ENCODE data around the gene STIMATE.

STIMATE gene

DNA sequence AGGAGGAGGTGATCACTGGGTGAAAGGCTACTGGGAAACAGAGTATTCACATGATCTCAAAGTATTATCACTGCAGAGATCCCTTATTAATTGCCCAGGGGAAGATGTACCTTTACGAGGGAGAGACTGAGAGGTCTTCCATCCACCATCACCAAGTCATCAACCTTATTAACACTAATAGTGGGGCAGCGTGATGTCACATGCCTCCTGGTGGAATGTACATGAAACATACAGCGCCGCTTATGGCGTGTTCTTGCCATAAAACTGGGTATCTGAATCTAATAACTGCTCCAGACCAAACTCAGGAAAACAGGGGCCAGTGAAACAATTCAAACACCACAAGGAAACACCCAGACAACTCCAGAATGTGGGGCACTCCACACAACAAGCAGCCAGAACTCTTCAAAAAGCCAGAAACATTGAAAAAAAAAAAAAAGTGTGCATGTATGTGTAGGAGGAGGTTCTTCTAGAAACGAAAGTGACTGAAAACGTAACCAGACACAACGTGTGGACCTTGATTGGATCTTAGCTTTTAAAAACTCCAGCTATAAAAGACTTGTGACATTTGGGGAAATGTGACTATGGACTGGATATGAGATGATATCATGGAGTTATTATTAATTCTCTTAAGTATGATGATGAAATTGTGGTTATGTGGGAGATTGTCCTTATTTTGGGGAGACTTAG is 4.6 kb downstream of the STIMATE start:
- DNase-seq, result peak; percentile 38 to 83

DNA sequence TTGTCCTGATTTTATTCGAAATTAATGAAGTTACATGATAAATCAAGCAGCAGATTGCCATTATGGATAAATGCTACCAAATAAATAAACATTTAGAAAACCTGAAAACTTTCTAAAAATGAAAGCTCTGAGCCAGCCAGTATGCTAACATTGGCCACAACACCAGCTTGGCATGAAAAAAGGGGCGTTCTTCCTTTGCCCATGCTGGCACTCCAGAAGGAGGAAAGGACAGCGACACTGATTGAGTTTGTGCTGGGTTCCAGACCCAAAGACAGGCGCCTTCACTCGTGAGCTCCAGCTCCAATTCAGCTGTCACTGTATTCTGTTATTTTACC is 5.1 kb downstream of the STIMATE start:
- no peak for DNase-seq

GRCh38 chr3:52891615-52892081 is 5.7 kb downstream of the STIMATE start:
- peak; percentile 33 to 52 for DNase-seq

DNA sequence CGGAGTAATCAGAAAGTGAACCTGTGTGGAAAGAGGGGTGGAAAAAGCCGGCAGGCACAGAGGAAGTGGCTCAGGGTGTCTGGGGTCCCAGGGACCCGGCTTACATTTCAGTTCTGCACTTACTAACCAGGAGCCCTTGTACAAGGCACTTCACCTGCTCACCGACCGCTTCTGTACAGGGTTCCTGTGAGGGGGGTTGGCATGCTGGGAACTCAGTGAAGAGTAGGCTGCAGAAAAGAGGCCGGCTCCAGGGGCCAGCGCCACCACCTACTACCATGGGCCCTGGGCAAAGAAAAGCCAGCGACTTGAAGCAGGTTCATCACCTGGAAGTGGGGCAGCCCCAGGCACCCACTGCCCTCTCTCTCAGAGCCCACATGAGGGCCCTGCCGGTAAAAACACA is 6.2 kb downstream of the STIMATE start:
- no peak for DNase-seq

DNA sequence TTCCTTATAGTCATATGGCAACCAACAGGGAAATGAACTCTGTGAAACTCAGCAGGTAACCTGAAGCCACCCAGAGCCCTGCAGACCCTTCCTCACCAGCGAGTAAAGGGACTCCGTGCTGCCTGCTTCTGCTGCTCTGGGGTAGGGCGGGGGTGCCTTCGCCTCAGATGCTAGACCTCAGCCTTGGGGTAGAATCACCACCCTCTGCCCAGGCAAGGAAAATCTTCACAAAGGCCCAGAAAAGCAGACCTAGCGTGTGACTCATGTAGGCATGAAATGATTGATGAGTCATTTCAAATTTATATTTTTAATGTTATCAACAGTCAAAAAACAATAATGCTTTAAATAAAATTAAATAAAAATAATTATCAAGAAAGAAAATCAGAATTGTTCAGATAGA is 6.6 kb downstream of the STIMATE start:
- DNase-seq, result no peak

DNA sequence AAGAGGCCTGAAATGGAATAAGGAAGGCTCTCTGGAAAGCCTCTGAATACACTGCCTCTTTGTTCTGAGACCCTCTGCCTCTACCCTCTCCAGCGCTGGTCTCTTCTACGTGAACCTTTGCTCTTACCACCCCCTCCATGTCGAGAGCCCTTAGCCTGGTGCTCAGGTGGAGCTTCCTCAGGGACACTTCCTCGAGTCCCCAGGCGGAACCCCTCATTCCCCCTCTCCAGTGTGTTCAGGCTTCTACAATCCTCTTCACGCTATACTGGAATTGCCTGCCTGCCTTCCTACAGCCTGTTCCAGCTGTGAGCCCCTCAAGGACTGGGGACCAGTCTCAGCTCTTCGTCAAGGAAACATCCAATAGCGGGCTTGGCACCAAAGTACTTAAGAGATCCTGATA is 7.4 kb downstream of the STIMATE start:
- DNase-seq, result no peak

DNA sequence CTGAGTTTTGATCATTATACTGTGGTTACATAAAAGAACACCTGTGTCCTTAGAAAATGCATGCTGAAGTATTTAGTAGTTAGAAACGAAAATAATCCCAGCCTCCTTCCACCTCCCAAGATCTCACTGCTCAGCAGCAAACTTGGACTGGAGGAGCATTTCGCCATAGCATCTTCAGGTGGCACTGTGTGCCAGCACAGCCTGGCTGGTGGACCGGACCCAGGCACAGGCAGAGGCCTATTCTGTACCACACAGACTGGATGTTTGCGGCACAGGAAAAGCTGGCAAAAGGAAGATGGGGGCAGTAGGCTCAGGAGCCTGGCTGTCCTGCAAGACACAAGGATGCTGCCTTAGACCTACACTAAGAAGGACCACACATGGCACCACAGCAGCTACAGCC is 10.2 kb downstream of the STIMATE start:
- no peak for DNase-seq

DNA sequence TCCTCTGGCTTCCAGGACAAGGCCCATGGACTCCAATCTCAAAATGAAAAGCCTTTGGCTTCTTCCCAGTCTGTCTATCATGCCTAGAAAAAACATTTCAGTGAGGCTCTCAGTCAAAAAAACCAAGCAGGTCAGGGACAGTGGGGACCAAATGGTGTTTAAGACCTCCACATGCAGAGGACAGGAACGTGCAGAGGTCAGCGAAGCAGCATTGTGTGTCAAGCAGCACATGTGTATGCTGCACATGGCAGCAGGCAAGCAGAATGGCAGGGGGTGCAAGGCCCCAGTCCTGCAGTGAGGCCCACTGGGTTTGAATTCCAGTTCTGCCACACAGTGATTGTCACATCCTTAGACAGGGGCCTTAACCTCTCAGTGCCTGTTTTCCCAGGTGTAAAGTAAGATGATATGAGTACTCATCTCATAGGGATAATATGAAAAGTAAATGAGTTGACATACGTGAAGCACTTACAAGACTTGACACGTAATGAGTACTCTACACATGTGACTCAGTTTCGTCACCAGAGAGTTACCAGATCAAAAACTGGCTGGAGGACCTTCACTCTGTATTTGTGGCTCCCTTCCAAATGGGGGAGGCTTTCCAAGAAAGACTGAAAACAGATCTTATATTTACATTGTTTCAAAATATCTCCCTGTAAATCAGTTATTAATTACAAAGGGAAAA is 11.2 kb downstream of the STIMATE start:
- DNase-seq, result no peak

DNA sequence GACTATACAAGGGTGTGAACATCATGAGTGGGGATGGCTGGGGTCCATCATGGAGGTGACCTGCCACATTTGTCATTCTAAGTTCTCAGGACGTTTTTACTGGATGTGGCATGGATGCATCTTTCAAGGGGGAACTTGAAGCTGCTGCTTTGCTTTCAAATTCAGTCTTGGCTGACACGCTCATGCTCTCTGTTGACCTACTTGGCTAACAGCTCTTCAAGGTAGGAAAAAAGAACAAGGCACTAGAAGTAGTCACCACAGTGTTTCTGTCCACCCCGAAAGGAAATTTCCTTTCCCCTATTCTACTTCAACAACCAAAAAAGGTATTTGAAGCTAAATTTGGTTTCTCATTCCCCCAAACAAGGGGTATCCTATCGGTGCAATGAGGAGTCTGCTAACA is 15.0 kb downstream of the STIMATE start:
- DNase-seq, result no peak

DNA sequence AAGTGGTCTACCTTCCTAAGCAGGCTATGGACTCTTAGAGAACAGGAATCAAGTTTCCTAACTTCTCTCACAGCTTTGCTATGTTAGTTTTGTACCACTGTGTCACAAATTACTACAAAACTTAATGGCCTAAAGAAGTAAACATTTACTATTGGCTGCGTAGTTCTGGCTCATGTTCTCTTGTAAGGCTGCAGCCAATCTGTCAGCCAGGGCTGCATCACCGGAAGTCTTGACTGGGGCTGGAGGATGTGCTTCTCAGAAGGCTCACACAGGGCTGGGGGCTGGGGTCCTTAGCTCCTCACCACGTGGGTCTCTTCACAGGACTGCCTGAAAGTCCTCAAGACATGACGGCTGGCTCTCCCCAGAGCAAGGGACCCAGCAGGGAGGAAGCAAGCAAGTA is 15.5 kb downstream of the STIMATE start:
- no peak for DNase-seq

- DNase-seq, result no peak
These were observed 16.9 kb downstream of the STIMATE start for GRCh38 chr3:52880474-52880873.

DNA sequence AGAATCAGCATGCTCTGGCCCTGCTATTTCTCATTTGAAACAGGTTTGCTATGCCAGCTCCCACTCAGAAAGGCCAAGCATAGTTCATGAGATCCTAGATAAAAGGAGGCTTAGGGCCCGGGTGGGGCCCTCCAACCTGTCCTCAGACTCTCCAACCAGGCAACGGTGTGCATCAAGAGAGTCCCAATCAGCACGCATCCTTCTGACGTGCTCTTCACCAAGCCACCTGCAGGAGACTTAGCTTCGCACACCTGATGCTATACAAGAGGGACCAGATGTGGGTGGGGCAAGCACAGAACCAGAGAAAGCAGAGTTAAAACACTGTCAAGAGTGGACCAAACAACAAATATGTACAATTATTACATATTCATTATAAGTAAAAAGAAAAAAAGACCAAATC is 17.3 kb downstream of the STIMATE start:
- no peak for DNase-seq

- no peak for DNase-seq
These were observed 17.8 kb downstream of the STIMATE start for GRCh38 chr3:52879581-52879980.

DNA sequence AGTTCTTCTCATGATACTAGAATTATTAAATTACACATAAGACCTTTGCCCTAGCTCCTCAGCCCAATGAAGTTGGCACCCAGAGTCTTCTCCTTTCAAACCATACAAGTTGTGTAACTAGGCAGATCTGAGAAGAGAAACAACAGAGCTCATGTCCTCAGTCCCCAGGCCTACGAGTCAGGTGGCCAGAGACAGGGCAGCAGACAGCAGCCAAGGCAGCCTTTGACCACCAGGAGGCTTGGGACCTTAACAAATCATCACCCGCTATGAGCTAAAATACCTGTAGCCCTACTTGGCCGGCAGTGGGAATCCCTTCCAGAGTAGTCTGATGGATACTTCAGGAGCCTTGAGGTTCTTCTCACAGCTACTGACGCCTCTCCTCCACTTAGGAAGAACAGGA is 18.3 kb downstream of the STIMATE start:
- no peak for DNase-seq

- DNase-seq, result no peak
These were observed 20.3 kb downstream of the STIMATE start for GRCh38 chr3:52877085-52877484.

- DNase-seq, result no peak
These were observed 22.3 kb downstream of the STIMATE start for GRCh38 chr3:52874864-52875587.

- DNase-seq, result no peak
These were observed 23.1 kb downstream of the STIMATE start for GRCh38 chr3:52874160-52874701.

GRCh38 chr3:52873433-52874159 is 23.8 kb downstream of the STIMATE start:
- no peak for DNase-seq

GRCh38 chr3:52872245-52872644 is 25.1 kb downstream of the STIMATE start:
- DNase-seq, result no peak

- DNase-seq, result no peak
These were observed 25.6 kb downstream of the STIMATE start for GRCh38 chr3:52871761-52872160.

DNA sequence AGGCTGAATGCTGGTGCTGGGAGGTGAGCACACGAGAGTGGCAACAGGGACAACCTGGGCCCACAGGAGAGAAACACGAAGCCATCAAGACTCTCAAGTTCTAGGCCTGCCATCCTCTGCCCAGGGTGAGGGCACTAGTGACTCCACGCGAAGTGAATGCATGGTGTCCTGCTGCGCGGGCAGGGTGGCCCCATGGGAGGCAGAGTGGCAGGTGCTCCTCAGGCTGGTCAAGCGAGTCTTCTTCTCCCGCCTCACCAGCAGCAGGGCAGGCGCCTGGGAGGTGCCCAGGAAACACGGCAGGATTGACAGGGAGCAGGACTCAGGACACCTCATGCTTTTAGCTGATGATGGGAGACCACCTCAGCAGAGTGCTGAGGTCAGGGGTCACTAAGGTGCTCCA is 26.9 kb downstream of the STIMATE start:
- DNase-seq, result no peak

- no peak for DNase-seq
These were observed 30.9 kb downstream of the STIMATE start for GRCh38 chr3:52866427-52866826.

DNA sequence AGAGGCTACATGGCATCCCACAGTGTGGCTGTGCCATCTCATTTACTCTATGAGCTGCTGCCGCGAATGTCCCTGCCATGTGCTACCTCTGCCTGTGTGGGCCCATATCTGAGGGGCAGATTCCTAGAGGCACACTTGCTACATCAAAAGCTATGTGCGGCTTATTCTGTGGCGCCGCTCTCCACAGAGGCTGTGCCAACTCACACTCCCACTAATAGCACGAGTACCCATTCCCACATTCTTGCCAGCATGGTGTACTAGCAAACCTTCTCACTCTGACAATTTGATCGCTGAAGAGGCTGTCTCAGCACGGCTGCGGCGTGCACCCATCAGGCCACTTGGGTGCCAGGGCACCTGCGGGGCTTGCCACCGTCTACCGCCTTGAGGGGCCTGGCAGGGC is 31.4 kb downstream of the STIMATE start:
- DNase-seq, result no peak

Data from CD4-positive, alpha-beta T cell treated with Interferon alpha-2 for 1 hour (primary cell).